IMR-90 (cell line): ENCODE measurements around the gene VASH1. TPM values are rescaled to one million over a fixed set of nuclear protein-coding genes. Genes with fewer than 3 reads are reported as not detected.

Experiments used
- ATAC-seq: fragments of 200-7000 bp; cut with Tn5 transposase; 2 replicates; pipeline ENCODE4 v1.9.1; 2020; ENCODE audit warnings: low read depth, mild to moderate bottlenecking, moderate library complexity
- BruUV-seq: library from RNA; stranded (reverse); fragments of 400-500 nt; replicated peaks from 2 replicates; lab custom pipeline; 2021; lab: Mats Ljungman, UMichigan
- CTCF ChIA-PET: fragments of 300-600 bp; formaldehyde crosslinking; extraction: SDS; loops from one replicate; lab custom pipeline; 2021; ENCODE audit warnings: antibody characterized with exemption; lab: Yijun Ruan, JAX
- POLR2A ChIA-PET: fragments of 300-600 bp; sonication (Branson Sonifier 250); formaldehyde crosslinking; loops from one replicate; lab custom pipeline; 2022; ENCODE audit warnings: antibody characterized with exemption; ENCODE audit not compliant: unreplicated experiment; lab: Charles Lee
- DNase-seq: peaks from one replicate; pipeline ENCODE4 v3.0.0; 2013
- H2AFZ ChIP-seq: replicated peaks from 2 replicates; pipeline ENCODE3; 2013; ENCODE audit warnings: low read length, mild to moderate bottlenecking; ENCODE audit not compliant: poor library complexity
- H2AK5ac ChIP-seq: 2 replicates; pipeline ENCODE4 v1.6.1; 2013; ENCODE audit warnings: low read depth, low read length, inconsistent platforms
- H2AK9ac ChIP-seq: replicated peaks from 2 replicates; pipeline ENCODE3; 2013; ENCODE audit warnings: mild to moderate bottlenecking, low read depth, low read length, moderate library complexity; ENCODE audit not compliant: poor library complexity
- H2BK120ac ChIP-seq: 2 replicates; pipeline ENCODE4 v1.6.1; 2013; ENCODE audit warnings: low read depth, low read length, inconsistent platforms
- H2BK15ac ChIP-seq: 3 replicates; pipeline ENCODE4 v1.6.1; 2013; ENCODE audit warnings: low read depth, low read length, inconsistent platforms
- H2BK20ac ChIP-seq: 2 replicates; pipeline ENCODE4 v1.6.1; 2013; ENCODE audit warnings: low read depth, mild to moderate bottlenecking, inconsistent platforms, low read length, moderate library complexity
- H2BK5ac ChIP-seq: 2 replicates; pipeline ENCODE4 v1.6.1; 2013; ENCODE audit warnings: mild to moderate bottlenecking, low read depth, low read length, inconsistent platforms; ENCODE audit not compliant: poor library complexity, severe bottlenecking
- H3K14ac ChIP-seq: replicated peaks from 2 replicates; pipeline ENCODE4 v1.6.1; 2013; ENCODE audit warnings: low read depth, low read length, inconsistent platforms
- H3K18ac ChIP-seq: 2 replicates; pipeline ENCODE4 v1.6.1; 2013; ENCODE audit warnings: low read depth, low read length, control low read depth
- H3K23ac ChIP-seq: 2 replicates; pipeline ENCODE4 v1.6.1; 2013; ENCODE audit warnings: low read depth, low read length, inconsistent platforms
- H3K27ac ChIP-seq: 2 replicates; pipeline ENCODE4 v1.5.1; 2013; ENCODE audit warnings: mild to moderate bottlenecking, control low read depth, low read length; ENCODE audit not compliant: insufficient read depth
- H3K27me3 ChIP-seq: 2 replicates; pipeline ENCODE4 v1.6.1; 2013; ENCODE audit warnings: low read length; ENCODE audit not compliant: control insufficient read depth, insufficient read depth
- H3K36me3 ChIP-seq: 2 replicates; pipeline ENCODE4 v1.6.1; 2013; ENCODE audit warnings: low read length, mixed read lengths; ENCODE audit not compliant: control insufficient read depth, insufficient read depth
- H3K4ac ChIP-seq: 2 replicates; pipeline ENCODE4 v1.6.1; 2013; ENCODE audit warnings: low read depth, low read length, inconsistent platforms
- H3K4me1 ChIP-seq: 2 replicates; pipeline ENCODE4 v1.6.1; 2013; ENCODE audit warnings: low read length, mixed read lengths; ENCODE audit not compliant: control insufficient read depth, insufficient read depth
- H3K4me2 ChIP-seq: 2 replicates; pipeline ENCODE4 v1.6.1; 2013; ENCODE audit warnings: low read depth, mild to moderate bottlenecking, control low read depth, low read length, moderate library complexity
- H3K4me3 ChIP-seq: 2 replicates; pipeline ENCODE4 v1.5.1; 2013; ENCODE audit warnings: low read depth, mild to moderate bottlenecking, control low read depth, low read length, moderate library complexity; ENCODE audit not compliant: insufficient read depth
- H3K56ac ChIP-seq: 2 replicates; pipeline ENCODE4 v1.6.1; 2013; ENCODE audit warnings: low read length, inconsistent platforms; ENCODE audit not compliant: insufficient read depth; ENCODE audit errors: extremely low read depth
- H3K79me1 ChIP-seq, 2 experiments: 2 replicates each; pipeline ENCODE4 v1.6.1; 2013; ENCODE audit warnings: low read length in 2 of 2, inconsistent platforms in 1 of 2, low read depth in 1 of 2
- H3K9ac ChIP-seq: 2 replicates; pipeline ENCODE4 v1.6.1; 2013; ENCODE audit warnings: low read depth, low read length, control low read depth
- H3K9me1 ChIP-seq: 2 replicates; pipeline ENCODE4 v1.6.1; 2013; ENCODE audit warnings: low read length, inconsistent platforms; ENCODE audit not compliant: insufficient read depth
- H3K9me3 ChIP-seq: 2 replicates; pipeline ENCODE4 v1.6.1; 2013; ENCODE audit warnings: low read length; ENCODE audit not compliant: control insufficient read depth, insufficient read depth
- H4K20me1 ChIP-seq: 2 replicates; pipeline ENCODE4 v1.6.1; 2013; ENCODE audit warnings: low read length, inconsistent platforms; ENCODE audit not compliant: insufficient read depth
- H4K5ac ChIP-seq: 2 replicates; pipeline ENCODE4 v1.6.1; 2013; ENCODE audit warnings: mild to moderate bottlenecking, low read depth, low read length, control low read depth
- H4K8ac ChIP-seq, 2 experiments: 2 replicates each; pipeline ENCODE4 v1.6.1; 2013; ENCODE audit warnings: low read depth in 2 of 2, low read length in 2 of 2, control low read depth in 1 of 2, inconsistent platforms in 1 of 2
- H4K91ac ChIP-seq: 2 replicates; pipeline ENCODE4 v1.6.1; 2013; ENCODE audit warnings: low read depth, low read length, inconsistent platforms; ENCODE audit not compliant: insufficient read depth
- CEBPB ChIP-seq: IDR thresholded peaks from 2 replicates; pipeline ENCODE4 v1.6.1; 2012; ENCODE audit warnings: low read depth, low read length, improper control_type of control experiment
- CHD1 ChIP-seq: IDR thresholded peaks from 2 replicates; pipeline ENCODE4 v1.6.1; 2012; ENCODE audit warnings: low read depth, low read length, improper control_type of control experiment
- MAFK ChIP-seq: IDR thresholded peaks from 2 replicates; pipeline ENCODE4 v1.6.1; 2012; ENCODE audit warnings: low read depth, low read length, improper control_type of control experiment
- MAZ ChIP-seq: IDR thresholded peaks from 2 replicates; pipeline ENCODE4 v1.6.1; 2012; ENCODE audit warnings: low read depth, mild to moderate bottlenecking, low read length, improper control_type of control experiment, moderate library complexity, borderline replicate concordance
- NFE2L2 ChIP-seq: fragments of 150-350 bp; IDR thresholded peaks from 2 replicates; pipeline ENCODE4 v1.6.1; 2016; ENCODE audit warnings: low read depth, mild to moderate bottlenecking, low read length
- RCOR1 ChIP-seq: IDR thresholded peaks from 2 replicates; pipeline ENCODE4 v1.6.1; 2012; ENCODE audit warnings: mild to moderate bottlenecking, low read length, improper control_type of control experiment; ENCODE audit not compliant: insufficient replicate concordance
- WGBS, 2 experiments: methylation state at CpG; one replicate each; pipeline versions ENCODE4 v1.1.5 to v1.1.7; 2013; ENCODE audit warnings: missing lambda C conversion rate in 2 of 2; ENCODE audit not compliant: insufficient read length in 1 of 2; ENCODE audit errors: extremely low coverage in 2 of 2; 5-methylcytosine and 5-hydroxymethylcytosine counted together
- dilution Hi-C: fragments of 300-500 bp; cut with HindIII; formaldehyde crosslinking; loops from one replicate; pipeline ENCODE4 v1.14.3; 2018; ENCODE audit warnings: low sequenced_read_pairs; ENCODE audit not compliant: unreplicated experiment
- in situ Hi-C: fragments of 300-500 bp; cut with MboI; formaldehyde crosslinking; loops from 3 replicates; pipeline ENCODE4 v1.14.3; 2019; ENCODE audit warnings: low sequenced_read_pairs, inconsistent platforms, mixed read lengths
- intact Hi-C: fragments of 100-400 bp; cut with micrococcal nuclease; formaldehyde crosslinking; loops from 2 replicates; pipeline ENCODE4 v1.10.0; 2022
- polyA plus RNA-seq, 3 experiments: library from polyadenylated mRNA; depleted of rRNA; stranded (reverse); fragments of >200 nt; gene quantifications; 2 replicates each; pipeline ENCODE4 v1.2.3, GENCODE V29; 2012; ENCODE audit warnings: low replicate concordance in 1 of 3
- total RNA-seq: library from RNA; depleted of rRNA; stranded (reverse); fragments of >200 nt; gene quantifications from 2 replicates; pipeline ENCODE4 v1.2.3, GENCODE V29; 2012

The VASH1 gene
- total and polyA plus RNA-seq, 2 of the 4 experiments (the other 2 are of a cell fraction): 2.0 to 9.5 TPM

- BruUV-seq: no TSS peak
- Histone ChIP-seq H2AK9ac (no peak overlapping the region), H2AFZ (no peak overlapping the region), H4K5ac (no peak overlapping the region), H3K23ac (no peak overlapping the region), H3K18ac (no peak overlapping the region), H3K36me3 (peaks cover 4% of the 10 kb centered on the region; the same call in 1 of the 2 replicates), H3K9me1 (peaks cover 4% of the 10 kb centered on the region; the same call in 1 of the 2 replicates), H3K56ac (no peak overlapping the region), H4K8ac (no peak overlapping the region), H2BK120ac (no peak overlapping the region), H4K20me1 (no peaks in the 10 kb centered on the region), H3K4me3 (no peak overlapping the region), H3K27ac (no peak overlapping the region), H3K4ac (no peak overlapping the region), H3K79me1 (no peaks in the 10 kb centered on the region), H4K91ac (no peak overlapping the region), H2BK5ac (no peak overlapping the region), H3K4me1 (peaks cover 8% of the 10 kb centered on the region; the same call in 1 of the 2 replicates), H3K27me3 (no peaks in the 10 kb centered on the region; the same call in 1 of the 2 replicates), H3K9ac (no peak overlapping the region), H3K14ac (no peak overlapping the region), H2AK5ac (no peak overlapping the region), H2BK20ac (no peak overlapping the region), H2BK15ac (no peak overlapping the region), H3K4me2 (no peak overlapping the region), H3K9me3 (no peaks in the 10 kb centered on the region)
- ATAC-seq: no peak
- no peak for DNase-seq
- no CpG with 5 or more reads among the region's 6 CpGs for WGBS, 2 experiments
- in situ Hi-C loops: no loop called here
- ChIA-PET POLR2A (no interaction called here), CTCF (interaction anchor here (0.9 kb wide), 1 partner anchor 14 kb away, joined by 3 read pairs; no protein-coding TSS in a partner anchor)
- dilution Hi-C loops: no loop called here
- intact Hi-C loops: no loop called here
- no peak for TF ChIP-seq MAZ
- TF ChIP-seq NFE2L2: no peak
- no peak for TF ChIP-seq MAFK
- no peak for TF ChIP-seq CHD1
- no peak for TF ChIP-seq CEBPB
- TF ChIP-seq RCOR1: no peak
Observed at GRCh38 chr14:76765461-76765931, 4.2 kb downstream of the VASH1 start.
